NCI-H69 (cell line): ENCODE data around the gene DIAPH2.

Source experiments
- DNase-seq: peaks from one replicate; lab custom pipeline; 2025; lab: John Stamatoyannopoulos, UW

The DIAPH2 gene

DNA sequence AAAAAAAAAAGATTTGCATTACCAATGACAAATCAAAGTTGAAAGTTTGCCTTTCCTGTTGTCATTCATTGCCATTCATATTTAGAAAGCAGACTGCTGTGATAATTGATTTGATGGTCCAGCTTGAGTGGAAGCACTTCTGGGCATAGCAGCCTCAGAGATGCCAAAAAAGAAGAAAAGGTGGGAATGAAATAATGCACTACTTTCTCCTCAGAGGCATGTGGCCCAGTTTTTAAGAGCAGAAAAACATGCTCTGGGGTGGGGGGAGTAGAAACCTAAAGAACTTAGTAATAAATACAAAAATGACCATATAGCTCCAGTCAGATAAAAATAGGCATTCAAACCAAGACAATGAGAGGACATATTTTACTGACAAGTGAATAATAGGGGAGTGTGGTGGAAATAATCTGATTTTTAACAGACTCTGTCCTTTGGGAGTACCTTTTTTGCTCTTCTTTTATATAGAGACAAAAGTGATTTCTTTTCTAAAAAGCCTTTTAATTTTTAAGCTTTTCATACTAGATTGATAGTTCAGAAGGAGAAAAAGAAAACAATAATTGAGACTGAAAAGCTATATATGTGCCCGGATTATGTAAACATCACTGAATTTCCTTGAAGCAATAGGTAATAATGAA, 798.1 kb downstream of the DIAPH2 start:
- DNase-seq, result peak; percentile 21

DNA sequence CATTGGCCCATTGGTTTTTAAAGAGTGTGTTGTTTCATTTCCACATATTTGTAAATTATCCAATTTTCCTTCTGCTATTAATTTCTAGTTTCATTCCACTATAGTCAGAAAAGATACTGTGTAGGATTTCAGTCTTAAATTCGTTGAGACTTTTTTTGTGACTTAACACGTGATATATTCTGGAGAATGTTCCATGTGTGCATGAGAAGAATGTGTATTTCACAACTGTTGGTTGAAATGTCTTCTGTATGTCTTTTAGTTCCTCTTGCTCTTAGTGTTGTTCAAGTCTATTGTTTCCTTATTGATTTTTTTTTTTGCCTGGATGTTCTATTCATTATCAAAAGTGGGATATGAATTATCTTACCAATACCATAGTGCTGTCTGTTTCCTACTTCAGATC, 806.0 kb downstream of the DIAPH2 start:
- no peak for DNase-seq

DNA sequence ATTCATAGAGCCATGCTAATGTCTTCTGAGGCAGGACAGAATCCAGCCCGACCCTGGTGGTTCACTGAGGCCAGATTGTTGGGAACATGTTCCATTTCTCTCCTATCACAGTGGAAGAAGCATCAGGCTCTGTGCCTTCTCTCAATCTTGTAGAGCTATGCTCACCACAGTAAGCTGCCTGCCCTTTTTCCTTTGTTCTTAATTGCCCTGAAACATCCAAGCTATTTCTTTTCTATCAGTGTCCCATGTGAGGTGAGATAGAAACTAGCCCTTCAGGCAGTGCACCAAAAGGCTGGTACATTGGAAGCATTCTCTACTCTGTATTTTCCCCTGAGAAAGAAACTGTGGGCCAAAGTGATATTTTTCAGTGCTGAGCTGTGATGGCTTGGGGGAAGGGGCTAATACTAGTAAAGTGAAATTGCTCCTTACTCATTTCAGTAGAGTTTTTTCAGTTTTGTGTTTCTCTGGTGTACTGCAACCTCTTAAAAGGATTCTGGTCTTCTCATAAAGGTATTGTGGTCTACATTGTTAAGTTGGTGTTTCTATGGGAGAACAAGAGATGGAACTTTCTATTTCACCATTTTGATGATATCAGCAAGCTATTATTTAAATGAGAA, 810.2 kb downstream of the DIAPH2 start:
- no peak for DNase-seq

DNA sequence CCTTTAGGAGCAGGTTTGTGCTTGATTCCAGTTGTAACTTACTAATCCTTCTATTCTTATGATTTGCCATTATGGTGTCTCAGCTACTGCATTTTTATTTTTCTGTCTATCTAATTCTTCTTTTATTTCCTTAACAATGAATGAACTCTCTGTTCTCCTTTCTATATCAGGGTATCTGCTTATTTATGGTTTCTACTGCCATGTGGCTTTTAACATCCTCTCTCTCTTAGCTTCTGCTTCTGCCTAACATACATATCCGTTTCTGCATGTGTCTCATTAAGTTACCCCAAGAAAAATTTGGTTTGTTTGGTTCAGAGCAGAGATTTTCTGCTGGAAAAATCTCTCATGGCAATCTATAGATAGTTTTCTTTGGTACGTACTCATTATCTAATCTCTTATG, 813.5 kb downstream of the DIAPH2 start:
- no peak for DNase-seq

DNA sequence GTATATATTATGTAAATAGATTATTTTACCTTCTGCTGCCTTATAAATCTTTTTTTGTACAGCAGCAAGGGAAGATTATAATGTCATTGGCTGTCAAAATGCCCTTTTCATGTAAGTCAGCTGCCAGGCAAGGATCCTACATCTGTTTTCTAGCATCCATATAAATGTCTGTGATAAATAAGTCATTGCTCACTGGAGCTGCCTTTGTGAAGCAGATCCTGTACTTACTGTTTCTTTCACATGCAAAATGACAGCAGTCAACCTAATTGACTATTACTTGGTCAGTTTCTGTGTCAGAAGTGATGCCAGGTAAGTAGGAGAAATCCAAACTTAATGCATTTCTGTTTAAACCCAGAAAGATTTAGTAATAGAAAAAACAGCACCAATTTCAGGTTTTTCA, 819.8 kb downstream of the DIAPH2 start:
- DNase-seq, result no peak

DNA sequence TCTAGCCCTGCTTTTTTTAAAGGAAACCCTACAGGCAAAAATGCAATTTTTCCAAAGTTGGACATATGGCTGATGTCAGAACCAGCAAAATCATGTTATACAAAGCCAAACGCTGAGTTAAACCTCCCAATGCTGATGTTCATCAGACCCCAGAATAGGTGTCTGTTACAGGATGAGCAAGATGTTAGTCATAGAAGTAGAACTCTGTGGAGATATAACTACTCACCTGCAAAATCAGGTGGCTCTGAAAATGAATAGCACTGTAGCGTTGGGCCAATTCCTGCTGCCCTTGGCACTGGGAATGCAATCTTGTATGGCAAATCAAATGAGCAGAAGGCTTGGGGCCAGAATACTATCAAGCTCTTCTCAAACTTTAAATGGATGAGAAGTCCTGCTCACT, 833.1 kb downstream of the DIAPH2 start:
- no peak for DNase-seq

DNA sequence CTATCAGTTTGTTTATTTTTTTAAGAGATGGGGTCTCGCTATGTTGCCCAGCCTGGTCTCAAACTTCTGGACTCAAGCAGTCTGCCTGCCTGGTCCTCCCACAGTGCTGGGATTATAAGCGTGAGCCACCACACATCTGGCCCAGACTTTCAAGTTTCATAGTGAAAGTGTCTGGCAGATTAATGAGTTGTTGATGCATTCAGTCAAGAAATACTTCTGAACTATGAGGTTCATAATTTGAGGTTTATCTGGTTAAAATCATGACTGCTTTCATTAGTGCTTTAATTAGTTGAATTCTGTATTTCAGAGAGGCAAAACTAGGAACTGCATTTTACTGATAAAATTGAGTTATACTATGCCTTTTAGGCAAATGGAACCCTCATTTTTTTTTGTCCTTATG, 837.7 kb downstream of the DIAPH2 start:
- no peak for DNase-seq

DNA sequence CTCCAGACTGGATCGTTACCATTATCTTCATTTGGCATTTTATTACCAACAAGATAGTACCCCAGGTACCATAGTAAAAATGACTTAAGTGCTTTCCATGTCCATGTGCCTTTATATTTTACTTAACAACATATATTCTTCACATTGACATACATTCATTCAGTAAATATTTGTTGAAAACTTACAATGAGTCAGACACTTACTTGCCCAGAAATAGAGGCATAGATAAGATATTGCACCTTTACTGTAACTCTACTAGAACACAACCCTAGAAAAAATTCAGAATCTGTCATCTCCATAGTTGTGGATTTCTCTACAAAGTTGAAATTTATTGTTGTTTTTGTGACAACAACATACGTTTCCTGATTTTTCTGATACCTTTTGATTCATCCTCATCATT, 839.7 kb downstream of the DIAPH2 start:
- no peak for DNase-seq

DNA sequence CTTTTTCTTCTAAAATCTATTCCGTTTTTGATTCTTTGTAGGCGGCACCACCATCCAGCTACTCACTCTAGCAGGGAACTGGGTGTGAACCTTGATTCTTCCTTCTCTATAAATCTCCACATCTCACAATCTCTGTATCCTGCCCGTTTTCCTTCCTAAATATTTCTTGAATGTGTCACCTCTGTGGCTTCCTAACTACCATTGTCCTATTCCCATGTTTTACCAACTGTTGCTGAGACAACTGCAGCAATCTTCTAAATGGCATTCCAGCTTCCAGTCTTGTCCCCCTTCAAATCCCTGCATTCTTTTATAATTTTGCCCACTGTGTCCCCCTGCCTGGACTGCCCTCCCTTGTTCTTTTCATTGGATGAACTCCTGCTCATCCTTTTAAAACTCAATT, 840.4 kb downstream of the DIAPH2 start:
- no peak for DNase-seq

DNA sequence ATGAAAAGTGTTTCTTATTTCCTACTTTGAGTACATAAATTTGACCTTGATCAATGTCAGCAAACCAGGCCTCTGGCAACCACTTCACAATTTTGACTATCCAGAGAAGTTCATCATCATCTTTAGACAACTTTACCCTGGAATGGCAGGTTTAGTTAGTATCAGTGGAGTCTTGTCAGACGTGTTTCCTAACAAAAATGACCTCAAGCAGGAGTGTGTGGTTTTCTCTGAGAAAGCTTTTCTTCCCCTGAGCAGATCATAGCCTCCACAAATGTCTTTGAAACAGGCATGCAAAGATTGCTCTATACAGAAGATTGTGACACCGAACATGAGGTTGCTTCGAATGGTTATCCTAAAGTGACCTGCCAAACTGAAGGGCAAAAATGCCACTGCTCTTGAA, 841.3 kb downstream of the DIAPH2 start:
- DNase-seq, result no peak

DNA sequence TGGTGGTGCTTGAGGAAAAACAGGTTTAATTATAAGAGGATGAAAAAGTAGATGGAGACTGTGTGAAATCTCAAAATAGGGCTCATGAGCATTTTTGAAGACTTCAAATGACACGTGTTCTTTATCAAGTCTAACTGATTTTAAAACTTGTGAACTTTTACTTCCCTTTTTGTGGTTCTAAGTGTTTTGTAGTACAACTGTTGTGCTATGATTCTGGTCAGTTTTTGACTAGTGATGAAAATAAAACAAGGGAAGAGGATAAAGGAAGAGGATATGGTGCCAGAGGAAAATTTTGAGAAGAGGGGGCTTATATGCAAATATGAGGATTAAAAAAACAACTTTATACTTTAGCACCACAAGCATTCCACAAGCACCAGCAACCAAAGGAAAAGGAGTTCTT, 843.1 kb downstream of the DIAPH2 start:
- no peak for DNase-seq

DNA sequence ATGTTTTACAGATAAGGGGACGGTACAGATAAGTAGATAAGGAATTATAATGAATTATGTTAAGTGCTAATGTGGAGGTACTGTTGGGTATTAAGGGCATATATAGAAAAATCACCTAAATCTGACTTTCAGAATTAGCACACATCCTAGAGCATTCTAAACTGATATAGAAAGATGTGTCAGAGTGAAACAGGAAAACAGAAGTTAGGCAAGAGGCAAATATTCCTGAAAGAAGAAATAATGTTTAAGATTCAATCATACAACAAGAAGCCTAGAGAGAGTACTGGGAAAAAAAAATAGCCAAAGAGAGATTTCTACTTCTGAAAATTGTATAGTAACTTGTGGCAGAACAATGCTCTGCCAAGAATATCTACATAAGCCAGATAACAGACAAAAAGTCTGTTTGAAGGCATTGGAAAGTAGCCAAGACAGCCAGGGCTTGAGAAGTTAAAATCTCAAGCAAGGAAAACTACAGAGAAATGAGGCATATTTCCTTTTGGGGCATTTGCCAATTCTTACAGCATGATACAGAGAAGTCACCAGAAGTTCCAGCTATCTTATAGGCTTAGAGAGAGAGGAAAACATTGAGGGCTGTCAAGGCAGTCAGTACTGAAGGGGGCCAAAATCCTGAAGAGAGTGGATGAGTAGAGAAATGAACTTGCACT, 845.0 kb downstream of the DIAPH2 start:
- no peak for DNase-seq

DNA sequence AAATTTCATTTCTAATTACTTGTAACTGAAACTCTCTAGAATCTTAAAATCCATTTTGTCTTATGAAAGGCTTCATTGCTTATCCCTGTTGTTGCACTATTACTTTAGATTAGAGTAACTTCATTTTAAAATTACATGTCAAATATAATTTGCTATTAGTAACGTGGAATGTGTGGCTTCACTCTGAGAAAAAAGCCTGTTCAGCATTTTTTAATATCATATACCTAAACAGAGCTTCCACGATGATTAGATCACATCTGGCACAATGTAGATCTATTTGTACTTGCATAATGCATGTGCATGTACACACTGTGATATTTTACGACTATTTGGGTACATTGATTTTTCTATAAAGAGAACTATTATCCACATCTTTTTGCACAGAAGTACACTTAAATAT, 847.2 kb downstream of the DIAPH2 start:
- no peak for DNase-seq

DNA sequence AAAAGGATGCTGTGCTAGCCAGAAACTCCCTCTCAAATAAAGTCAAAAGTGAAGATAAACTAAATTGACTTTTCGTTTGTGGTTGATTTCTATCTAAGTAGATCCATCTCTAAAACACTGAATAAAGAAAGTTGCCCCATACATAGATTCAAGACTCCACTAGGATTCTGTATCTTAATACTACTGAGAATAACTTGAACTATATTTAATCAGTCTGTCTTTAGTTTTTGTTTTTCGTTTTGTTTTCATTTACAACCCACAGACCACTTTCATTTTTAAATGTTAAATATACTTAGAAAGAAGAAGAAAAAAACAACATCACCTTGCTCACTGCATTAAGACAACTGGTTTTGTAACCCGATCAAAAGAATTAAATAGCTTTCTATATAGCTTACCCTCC, 854.1 kb downstream of the DIAPH2 start:
- no peak for DNase-seq

DNA sequence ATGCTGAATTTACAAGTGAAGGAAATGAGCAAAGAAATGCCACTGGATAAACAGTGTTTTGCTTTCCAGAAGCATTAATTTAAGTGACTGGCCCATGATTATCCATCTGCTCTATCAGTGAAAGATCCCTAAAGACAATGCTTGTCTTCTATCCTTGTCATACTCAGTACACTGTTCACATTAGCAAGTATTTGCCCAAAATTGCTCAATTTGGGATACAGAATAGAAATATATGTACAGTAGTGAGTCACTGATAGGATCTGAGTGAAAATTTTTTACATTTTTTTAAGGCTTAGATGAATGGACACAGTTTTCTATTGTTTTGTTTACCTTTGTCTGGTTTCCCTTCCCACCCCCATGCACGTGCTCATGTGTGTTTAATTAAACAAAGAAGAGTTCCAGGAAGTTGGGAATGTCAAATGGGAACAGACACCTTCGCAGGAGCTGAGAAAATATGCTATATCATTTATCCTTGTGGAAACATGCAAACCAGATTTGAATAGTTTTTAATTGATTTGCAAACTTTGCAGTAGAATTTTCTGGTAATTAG, 855.4 kb downstream of the DIAPH2 start:
- peak; percentile 12 for DNase-seq

DNA sequence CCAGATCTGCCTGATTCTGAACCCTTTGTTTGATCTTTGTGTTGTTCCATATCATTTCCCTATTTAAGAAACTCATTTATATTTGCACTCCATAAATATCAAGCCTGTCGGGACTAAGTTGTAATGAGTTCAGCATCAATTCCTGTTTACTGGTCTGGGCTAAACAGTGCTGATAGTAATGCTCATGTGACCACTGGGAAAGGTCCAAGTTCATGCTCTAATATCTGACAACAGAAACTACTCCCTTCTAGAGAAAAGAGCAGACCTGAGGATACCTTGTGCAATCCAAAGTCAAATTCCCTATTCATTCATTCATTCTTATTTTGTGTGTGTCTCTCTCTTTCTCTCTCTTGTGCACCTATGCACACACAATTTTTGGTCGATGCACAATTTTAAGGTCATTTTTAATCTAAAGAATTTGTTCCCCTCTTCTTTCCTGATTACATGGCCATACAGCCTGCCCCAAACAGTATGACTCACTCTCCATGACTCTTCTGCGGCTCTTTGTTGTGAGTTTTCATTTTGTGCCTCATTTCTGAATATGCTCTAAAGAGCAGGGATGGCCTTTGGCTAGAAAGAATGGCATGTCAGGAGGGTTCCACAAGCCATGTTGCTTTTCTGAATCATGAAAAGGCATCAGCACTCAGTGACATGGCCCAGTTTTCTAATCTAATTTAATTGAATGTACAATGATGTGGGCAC, 863.4 kb downstream of the DIAPH2 start:
- no peak for DNase-seq

DNA sequence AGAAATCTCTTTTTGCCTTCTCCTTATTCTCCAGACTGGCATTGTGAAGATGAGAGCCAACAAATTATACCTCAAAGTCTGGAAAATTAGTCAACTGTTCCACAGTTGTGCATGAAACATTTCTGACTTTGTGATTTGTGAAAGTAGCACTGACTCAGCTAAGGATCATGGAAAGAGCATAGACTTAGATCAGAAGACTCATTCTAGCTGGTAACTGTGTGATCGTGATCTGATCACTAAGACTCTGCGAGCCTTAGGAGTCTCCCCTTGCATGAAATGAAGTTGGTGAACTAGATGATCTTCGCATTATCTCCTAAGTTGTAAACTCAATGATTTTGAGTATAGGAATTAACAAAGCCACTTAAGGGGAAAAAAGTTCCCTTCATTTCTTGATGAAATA, 867.2 kb downstream of the DIAPH2 start:
- DNase-seq, result no peak

DNA sequence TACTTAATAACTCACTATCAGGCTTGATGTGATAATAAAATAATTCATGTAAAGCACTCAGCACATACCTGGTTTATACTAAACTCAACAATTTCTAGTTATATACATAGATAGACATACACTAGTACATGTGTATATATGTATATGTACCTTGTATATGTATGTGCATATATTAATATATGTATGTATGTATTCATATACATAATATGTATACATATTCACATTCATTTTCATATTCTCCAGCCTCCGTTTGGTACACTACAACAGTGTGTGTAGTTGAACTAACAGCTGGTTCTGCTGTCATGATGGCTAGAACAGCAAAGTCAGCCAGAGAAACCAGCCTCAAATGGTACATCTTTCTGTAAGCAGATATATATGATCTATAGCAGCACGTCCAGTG, 869.2 kb downstream of the DIAPH2 start:
- DNase-seq, result no peak

DNA sequence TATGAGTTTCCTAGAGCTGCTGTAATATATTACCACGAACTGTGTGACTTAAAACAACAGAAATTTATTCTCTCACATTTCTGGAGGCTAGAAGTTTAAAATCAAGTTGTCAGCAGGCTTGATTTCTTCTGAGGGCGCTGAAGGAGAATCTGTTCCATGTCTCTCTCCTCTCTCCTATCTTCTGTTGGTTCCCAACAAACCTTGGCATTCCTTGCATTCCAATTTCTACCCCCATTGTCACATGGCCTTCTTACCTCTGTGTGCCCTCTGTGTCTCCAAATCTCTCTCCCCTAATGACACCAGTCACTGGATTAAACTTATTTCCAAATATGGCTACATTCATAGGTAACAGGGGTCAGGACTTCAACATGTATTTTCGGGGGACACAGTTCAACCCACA, 871.7 kb downstream of the DIAPH2 start:
- DNase-seq, result no peak

DNA sequence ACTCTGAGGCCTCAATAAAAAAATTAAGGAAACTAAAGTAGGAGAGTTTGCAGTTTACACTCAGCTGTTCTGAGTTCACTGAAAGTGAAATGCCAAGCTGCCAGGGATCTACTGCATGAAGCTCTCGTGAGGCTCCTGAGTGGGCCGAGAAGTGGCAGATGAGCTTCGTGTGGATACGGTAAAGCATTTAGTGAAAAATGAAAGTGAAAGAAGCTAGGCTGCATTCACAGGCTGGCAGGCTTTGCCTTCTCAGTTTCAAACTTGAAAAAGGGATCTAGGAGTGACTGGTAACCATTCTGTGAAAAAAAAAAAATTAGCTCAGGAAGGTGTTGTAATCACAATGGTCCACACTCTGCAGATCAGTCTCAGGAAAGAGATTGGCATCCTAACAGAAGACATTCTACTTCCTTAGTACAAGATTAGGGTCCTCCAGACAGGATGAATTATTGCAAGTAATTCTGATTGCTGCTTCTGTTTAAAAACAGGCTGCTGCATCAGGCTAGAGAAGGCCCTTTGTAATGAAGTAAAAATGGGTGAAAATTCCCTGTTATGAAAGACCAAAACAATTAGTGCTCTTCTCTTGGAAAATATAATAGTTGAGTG, 879.0 kb downstream of the DIAPH2 start:
- no peak for DNase-seq

DNA sequence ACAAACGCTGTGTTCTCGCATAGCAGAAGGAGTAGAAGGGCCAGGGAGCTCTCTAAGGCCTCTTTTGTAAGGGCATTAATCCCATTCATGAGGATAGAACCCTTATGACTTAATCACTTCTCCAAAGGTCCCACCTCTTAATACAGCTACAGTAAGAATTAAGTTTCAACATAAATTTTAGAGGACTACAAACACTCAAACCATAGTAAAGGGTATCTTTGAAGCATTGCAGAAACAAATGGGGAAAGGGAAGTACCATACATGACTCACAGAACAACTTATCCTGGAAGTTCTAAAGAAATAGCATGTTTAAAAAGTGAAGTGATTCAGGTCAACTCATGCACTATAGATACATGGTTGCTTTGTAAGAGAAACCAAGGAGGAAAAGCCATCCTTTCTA, 879.9 kb downstream of the DIAPH2 start:
- DNase-seq, result no peak

DNA sequence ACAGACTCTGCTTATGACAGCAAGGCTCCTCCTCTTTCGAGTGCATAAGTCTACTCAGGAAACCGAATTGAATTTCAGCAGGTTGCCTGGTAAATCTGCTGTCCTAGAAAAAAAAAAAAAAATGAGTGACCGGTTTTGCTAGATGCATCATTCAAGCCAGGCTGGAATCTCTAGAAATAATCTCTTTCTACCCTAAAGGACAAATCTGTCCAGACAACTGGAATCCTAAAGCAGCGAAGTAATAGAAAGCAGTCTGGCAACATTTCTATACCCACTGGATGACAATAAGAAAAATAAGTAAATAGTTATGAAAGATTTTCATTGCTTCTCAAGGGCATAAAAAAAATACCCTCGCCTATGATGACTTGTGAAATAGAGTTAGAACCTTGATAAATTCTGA, 902.5 kb downstream of the DIAPH2 start:
- no peak for DNase-seq
